Neural cell (in vitro differentiated cells): Measurements from ENCODE around the gene ARRDC2.

Experiments used
- EP300 ChIP-seq: fragments of 450-650 bp; conservative IDR thresholded peaks from 2 replicates; pipeline ENCODE4 v1.6.1; 2014; ENCODE audit warnings: antibody characterized with exemption, mild to moderate bottlenecking, moderate library complexity; ENCODE audit not compliant: poor library complexity, severe bottlenecking
- POLR2AphosphoS5 ChIP-seq: IDR thresholded peaks from 2 replicates; pipeline ENCODE4 v1.6.1; 2012
- SMC3 ChIP-seq: fragments of 450-650 bp; conservative IDR thresholded peaks from 2 replicates; pipeline ENCODE4 v1.6.1; 2014; ENCODE audit warnings: antibody characterized with exemption, mild to moderate bottlenecking, moderate library complexity; ENCODE audit not compliant: poor library complexity
- TF ChIP-seq, protein P1 (sequence below): fragments of 450-650 bp; IDR thresholded peaks from 2 replicates; pipeline ENCODE4 v1.5.1; 2014; ENCODE audit warnings: antibody characterized with exemption, mild to moderate bottlenecking, moderate library complexity; ENCODE audit not compliant: poor library complexity, severe bottlenecking
- TF ChIP-seq, protein P2 (sequence below): IDR thresholded peaks from 2 replicates; pipeline ENCODE4 v1.6.1; 2012; ENCODE audit warnings: borderline replicate concordance

DNA sequence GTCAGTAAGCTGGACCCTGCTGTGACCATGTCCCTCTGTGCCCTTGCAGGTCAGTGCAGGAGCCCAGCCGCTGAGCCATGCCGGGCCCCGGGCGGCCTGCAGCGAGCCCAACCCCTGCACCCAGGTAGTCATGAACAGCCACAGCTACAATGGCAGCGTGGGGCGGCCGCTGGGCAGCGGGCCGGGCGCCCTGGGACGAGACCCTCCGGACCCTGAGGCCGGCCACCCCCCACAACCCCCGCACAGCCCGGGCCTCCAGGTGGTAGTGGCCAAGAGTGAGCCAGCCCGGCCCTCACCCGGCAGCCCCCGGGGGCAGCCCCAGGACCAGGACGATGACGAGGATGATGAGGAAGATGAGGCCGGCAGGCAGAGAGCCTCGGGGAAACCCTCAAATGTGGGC lies 34.2 kb upstream of the ARRDC2 start:
- TF ChIP-seq, protein P1, sequence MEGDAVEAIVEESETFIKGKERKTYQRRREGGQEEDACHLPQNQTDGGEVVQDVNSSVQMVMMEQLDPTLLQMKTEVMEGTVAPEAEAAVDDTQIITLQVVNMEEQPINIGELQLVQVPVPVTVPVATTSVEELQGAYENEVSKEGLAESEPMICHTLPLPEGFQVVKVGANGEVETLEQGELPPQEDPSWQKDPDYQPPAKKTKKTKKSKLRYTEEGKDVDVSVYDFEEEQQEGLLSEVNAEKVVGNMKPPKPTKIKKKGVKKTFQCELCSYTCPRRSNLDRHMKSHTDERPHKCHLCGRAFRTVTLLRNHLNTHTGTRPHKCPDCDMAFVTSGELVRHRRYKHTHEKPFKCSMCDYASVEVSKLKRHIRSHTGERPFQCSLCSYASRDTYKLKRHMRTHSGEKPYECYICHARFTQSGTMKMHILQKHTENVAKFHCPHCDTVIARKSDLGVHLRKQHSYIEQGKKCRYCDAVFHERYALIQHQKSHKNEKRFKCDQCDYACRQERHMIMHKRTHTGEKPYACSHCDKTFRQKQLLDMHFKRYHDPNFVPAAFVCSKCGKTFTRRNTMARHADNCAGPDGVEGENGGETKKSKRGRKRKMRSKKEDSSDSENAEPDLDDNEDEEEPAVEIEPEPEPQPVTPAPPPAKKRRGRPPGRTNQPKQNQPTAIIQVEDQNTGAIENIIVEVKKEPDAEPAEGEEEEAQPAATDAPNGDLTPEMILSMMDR: no peak
- TF ChIP-seq POLR2AphosphoS5 (no peak), EP300 (no peak), SMC3 (no peak)
- TF ChIP-seq, protein P2, sequence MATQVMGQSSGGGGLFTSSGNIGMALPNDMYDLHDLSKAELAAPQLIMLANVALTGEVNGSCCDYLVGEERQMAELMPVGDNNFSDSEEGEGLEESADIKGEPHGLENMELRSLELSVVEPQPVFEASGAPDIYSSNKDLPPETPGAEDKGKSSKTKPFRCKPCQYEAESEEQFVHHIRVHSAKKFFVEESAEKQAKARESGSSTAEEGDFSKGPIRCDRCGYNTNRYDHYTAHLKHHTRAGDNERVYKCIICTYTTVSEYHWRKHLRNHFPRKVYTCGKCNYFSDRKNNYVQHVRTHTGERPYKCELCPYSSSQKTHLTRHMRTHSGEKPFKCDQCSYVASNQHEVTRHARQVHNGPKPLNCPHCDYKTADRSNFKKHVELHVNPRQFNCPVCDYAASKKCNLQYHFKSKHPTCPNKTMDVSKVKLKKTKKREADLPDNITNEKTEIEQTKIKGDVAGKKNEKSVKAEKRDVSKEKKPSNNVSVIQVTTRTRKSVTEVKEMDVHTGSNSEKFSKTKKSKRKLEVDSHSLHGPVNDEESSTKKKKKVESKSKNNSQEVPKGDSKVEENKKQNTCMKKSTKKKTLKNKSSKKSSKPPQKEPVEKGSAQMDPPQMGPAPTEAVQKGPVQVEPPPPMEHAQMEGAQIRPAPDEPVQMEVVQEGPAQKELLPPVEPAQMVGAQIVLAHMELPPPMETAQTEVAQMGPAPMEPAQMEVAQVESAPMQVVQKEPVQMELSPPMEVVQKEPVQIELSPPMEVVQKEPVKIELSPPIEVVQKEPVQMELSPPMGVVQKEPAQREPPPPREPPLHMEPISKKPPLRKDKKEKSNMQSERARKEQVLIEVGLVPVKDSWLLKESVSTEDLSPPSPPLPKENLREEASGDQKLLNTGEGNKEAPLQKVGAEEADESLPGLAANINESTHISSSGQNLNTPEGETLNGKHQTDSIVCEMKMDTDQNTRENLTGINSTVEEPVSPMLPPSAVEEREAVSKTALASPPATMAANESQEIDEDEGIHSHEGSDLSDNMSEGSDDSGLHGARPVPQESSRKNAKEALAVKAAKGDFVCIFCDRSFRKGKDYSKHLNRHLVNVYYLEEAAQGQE: no peak
